Lung (tissue), 12 donors: Measurements from ENCODE around the gene SPOPL. TPM values are rescaled to one million over a fixed set of nuclear protein-coding genes. Genes with fewer than 3 reads are reported as not detected.
A peak's percentile ranks its signal among the peaks of the same experiment; 100 is the strongest.

Experiments used
- ATAC-seq: fragments of 200-7000 bp; cut with Tn5 transposase; one replicate; pipeline ENCODE4 v1.9.1; 2020; ENCODE audit warnings: moderate number of reproducible peaks; ENCODE audit not compliant: insufficient read depth, low FRiP score
- DNase-seq, 3 donors: peaks; one replicate each; pipeline ENCODE4 v3.0.0-alpha.2; 2013 to 2017
- H3K27ac ChIP-seq, 2 donors: one replicate each; pipeline ENCODE4 v1.5.1; 2013; ENCODE audit warnings: mild to moderate bottlenecking in 2 of 2, moderate library complexity in 2 of 2, control low read depth in 1 of 2, inconsistent platforms in 1 of 2, low read depth in 1 of 2, low read length in 1 of 2
- H3K27me3 ChIP-seq, 3 donors: one replicate each; pipeline ENCODE4 v1.5.1; 2013; ENCODE audit warnings: low read length in 2 of 3; ENCODE audit not compliant: control insufficient read depth in 3 of 3, insufficient read depth in 3 of 3
- H3K36me3 ChIP-seq, 4 donors: one replicate each; pipeline ENCODE4 v1.5.1; 2013; ENCODE audit warnings: low read length in 4 of 4, mild to moderate bottlenecking in 1 of 4, moderate library complexity in 1 of 4; ENCODE audit not compliant: control insufficient read depth in 4 of 4, insufficient read depth in 4 of 4
- H3K4me1 ChIP-seq, 5 donors: one replicate each; pipeline ENCODE4 v1.5.1; 2013; ENCODE audit warnings: low read length in 5 of 5, mild to moderate bottlenecking in 2 of 5, moderate library complexity in 1 of 5; ENCODE audit not compliant: control insufficient read depth in 5 of 5, insufficient read depth in 5 of 5
- H3K4me3 ChIP-seq: one replicate; pipeline ENCODE4 v1.5.1; 2013; ENCODE audit warnings: mild to moderate bottlenecking, control low read depth, moderate library complexity
- H3K9ac ChIP-seq, 2 donors: one replicate each; pipeline ENCODE4 v1.5.1; 2013; ENCODE audit warnings: low read length in 2 of 2, control low read depth in 1 of 2; ENCODE audit not compliant: insufficient read depth in 1 of 2
- H3K9me3 ChIP-seq, 4 donors: one replicate each; pipeline ENCODE4 v1.5.1; 2013; ENCODE audit warnings: low read length in 3 of 4, mild to moderate bottlenecking in 1 of 4, moderate library complexity in 1 of 4; ENCODE audit not compliant: control insufficient read depth in 4 of 4, insufficient read depth in 3 of 4
- CTCF ChIP-seq: IDR thresholded peaks from 2 replicates; pipeline ENCODE4 v1.5.1; 2012; ENCODE audit warnings: mild to moderate bottlenecking; ENCODE audit errors: control extremely low read depth, extremely low read depth
- WGBS, 2 donors: extraction: QIAGEN DNeasy Blood & Tissue Kit; methylation state at CpG; one replicate each; pipeline ENCODE4 v1.1.7; 2013; 5-methylcytosine and 5-hydroxymethylcytosine counted together
- polyA plus RNA-seq, 2 donors: library from polyadenylated mRNA; stranded (reverse); fragments of 200-250 nt; gene quantifications; one replicate each; pipeline ENCODE4 v1.2.1, GENCODE V29; 2013
- total RNA-seq, 2 donors: library from RNA; depleted of rRNA in 1 of 2; stranded (reverse); fragments of >200 nt in 1 of 2; gene quantifications; one replicate each; pipeline ENCODE4 v1.2.1, GENCODE V29; 2014 to 2021
- donor health status: control.
- donor health status: control.
- donor health status: Bipolar disorder and iron deficiency.
- donor health status: healthy.
- donor health status: DM: yes; HTN: yes; CAD: no.

The SPOPL gene
- total and polyA plus RNA-seq, 4 donors, result 4.4 to 39.7 (median 18.2) TPM

DNA sequence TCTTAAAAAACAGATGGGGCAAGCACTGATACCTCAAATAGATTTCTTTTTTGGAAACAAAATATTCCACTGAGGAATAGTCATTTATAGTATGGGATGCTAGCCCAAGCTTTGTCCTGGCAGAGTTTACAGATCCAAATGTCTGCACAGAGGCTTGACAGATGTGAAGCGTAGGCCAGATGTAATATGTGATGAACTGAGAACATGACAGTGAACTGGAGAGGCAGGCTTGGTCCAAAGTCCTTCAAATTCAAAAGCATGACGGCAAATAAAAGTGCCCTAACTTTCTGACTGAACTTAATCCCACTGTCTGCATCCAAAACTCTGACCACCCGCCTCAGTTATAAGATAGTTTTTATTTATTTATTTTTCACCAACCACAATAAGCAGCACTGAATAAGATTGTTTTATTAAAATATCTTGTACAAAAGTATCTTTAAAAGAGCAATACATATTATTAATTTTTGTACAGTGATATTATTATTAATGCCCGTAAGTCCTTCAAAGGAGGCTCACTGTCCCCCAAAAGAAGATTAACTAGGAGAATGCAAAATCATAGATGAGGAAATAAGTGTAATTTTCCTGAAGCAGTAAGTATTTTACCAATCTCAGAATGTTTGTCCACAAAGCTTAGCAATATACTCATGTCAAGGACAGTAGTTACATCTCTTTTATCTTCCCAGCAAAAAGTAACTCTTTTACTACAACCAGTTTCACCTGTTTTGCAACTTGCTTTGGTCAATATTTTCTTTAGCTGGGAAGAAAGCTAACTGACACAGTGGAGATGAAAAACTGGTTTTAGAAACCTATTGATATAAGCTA, 10.7 kb upstream of the SPOPL start:
- H3K27me3 ChIP-seq, result no peaks in the 10 kb centered on the region
- ATAC-seq, result no peak
- peak in 1 of 3 donors; percentile 27 for DNase-seq

GRCh38 chr2:138491495-138491862, 10.1 kb upstream of the SPOPL start:
- no peak overlapping the region for H3K4me3 ChIP-seq
- ATAC-seq (no peak), DNase-seq (no peak)

More for the DNA sequence above, 10.7 kb upstream of the SPOPL start:
- H3K4me3 ChIP-seq, result no peak overlapping the region
- peaks cover 0 to 2% (median 0%) of the 10 kb centered on the region in 5 donors for H3K4me1 ChIP-seq
- no peak overlapping the region for H3K27ac ChIP-seq
- TF ChIP-seq CTCF, result no peak
- H3K9ac ChIP-seq, result no peak overlapping the region
- 79 to 92% methylated on average over 4 of the region's 4 CpGs for WGBS, 2 donors
- no peaks in the 10 kb centered on the region for H3K9me3 ChIP-seq
- no peaks in the 10 kb centered on the region for H3K36me3 ChIP-seq

GRCh38 chr2:138492160-138492559, 9.4 kb upstream of the SPOPL start:
- no peaks in the 10 kb centered on the region for H3K9me3 ChIP-seq
- H3K4me3 ChIP-seq, result no peak overlapping the region
- ATAC-seq (no peak), DNase-seq (no peak)
- peaks cover 0 to 2% (median 0%) of the 10 kb centered on the region in 5 donors for H3K4me1 ChIP-seq
- WGBS, 2 donors, result 90 to 91% methylated on average over 2 of the region's 2 CpGs
- H3K27ac ChIP-seq, result no peak overlapping the region
- TF ChIP-seq CTCF, result no peak
- no peaks in the 10 kb centered on the region for H3K27me3 ChIP-seq
- no peaks in the 10 kb centered on the region for H3K36me3 ChIP-seq
- no peak overlapping the region for H3K9ac ChIP-seq

More at GRCh38 chr2:138491495-138491862, 10.1 kb upstream of the SPOPL start:
- Histone ChIP-seq H3K27ac (no peak overlapping the region), H3K4me1 (peaks cover 0 to 2% (median 0%) of the 10 kb centered on the region in 5 donors), H3K27me3 (no peaks in the 10 kb centered on the region), H3K9ac (no peak overlapping the region), H3K36me3 (no peaks in the 10 kb centered on the region), H3K9me3 (no peaks in the 10 kb centered on the region)
- TF ChIP-seq CTCF, result no peak

DNA sequence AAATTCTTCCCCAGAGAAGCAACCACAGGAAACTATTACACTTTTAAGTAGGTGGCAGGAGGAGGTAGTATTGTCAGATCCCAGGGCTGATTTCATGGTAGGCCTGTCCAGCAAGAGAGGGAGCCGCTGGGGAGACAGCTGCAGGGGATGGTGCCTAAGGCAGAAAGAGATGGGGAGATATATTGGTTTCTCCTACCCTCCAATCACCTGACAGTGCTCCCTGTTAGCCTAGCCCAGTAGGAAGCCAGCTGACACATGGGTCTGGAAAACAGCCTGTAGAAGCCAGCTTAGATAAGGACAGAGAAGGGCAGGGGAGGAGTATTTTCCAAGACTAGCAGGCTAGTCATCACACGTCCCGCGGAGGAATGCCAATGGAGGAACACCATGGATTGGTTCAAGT, 8.2 kb upstream of the SPOPL start:
- ATAC-seq, result no peak
- Histone ChIP-seq H3K4me3 (no peak overlapping the region), H3K9me3 (no peaks in the 10 kb centered on the region), H3K4me1 (peaks cover 0 to 2% (median 0%) of the 10 kb centered on the region in 5 donors), H3K27me3 (no peaks in the 10 kb centered on the region), H3K36me3 (no peaks in the 10 kb centered on the region), H3K27ac (no peak overlapping the region), H3K9ac (no peak overlapping the region)
- WGBS, 2 donors, result 97 to 98% methylated on average over 4 of the region's 4 CpGs
- no peak for DNase-seq
- no peak for TF ChIP-seq CTCF
